ENCODE measurements around the gene ALPI. TPM values are rescaled to one million over a fixed set of nuclear protein-coding genes. Genes with fewer than 3 reads are reported as not detected.
"Not testable (repeated sequence)": the region's sequence is repeated elsewhere in the genome, so short reads cannot be mapped to it uniquely, and the experiment has no call there.

The ALPI gene
- not detected for total RNA-seq

DNA sequence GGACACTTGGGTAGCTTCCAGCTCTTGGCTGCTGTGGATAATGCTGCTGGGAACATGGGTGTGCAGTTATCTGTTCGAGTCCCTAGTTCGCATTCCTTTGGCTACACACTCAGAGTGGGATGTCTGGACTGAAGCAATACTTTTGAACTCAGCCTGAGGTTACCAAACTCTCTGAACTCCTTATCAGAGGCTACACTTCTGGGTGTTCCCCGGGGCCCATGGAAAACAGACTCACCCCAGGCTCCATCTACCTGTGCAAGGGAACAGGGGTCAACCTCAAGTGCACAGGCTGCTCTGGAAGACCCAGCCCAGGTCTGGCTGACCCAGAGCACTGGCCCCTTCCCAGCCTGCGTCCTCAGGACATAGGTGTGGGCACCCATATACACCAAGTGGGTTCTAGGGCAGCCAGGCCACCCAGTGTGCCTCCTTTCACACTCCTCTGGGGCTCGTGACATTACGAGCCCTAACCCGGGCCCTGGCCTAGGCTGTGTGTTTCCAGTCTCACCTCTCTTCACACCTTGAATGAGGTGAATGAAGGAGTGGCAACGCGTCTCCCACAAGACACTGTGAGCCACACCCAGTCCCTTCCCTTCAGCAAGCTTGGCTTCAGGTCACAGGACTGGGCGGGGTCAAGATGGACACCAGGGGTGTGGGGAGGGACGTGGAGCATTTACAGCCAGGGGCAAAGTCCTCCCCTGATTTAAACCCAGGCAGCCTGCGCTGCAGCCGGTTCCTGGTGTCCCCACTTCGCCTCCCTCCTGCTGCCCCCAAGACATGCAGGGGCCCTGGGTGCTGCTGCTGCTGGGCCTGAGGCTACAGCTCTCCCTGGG lies at the start of gene ALPI:
Gene ALPI, plus strand, starts transcription at position 728 of the 830 bp plus-strand sequence. Its CDS starts 47 bp downstream, at position 775.
- FAIRE-seq (no peak), DNase-seq (ENCODE audit: low spot score in 2 of 2) (no peak)

GRCh38 chr2:232406556-232407310 lies 49.2 kb upstream of the ALPI start, which contains the start of gene ALPG:
Gene ALPG, plus strand, starts transcription at chr2:232406844. Its CDS starts 51 bp downstream, at chr2:232406895.
- DNase-seq (ENCODE audit: low spot score in 2 of 2) = no peak

DNA sequence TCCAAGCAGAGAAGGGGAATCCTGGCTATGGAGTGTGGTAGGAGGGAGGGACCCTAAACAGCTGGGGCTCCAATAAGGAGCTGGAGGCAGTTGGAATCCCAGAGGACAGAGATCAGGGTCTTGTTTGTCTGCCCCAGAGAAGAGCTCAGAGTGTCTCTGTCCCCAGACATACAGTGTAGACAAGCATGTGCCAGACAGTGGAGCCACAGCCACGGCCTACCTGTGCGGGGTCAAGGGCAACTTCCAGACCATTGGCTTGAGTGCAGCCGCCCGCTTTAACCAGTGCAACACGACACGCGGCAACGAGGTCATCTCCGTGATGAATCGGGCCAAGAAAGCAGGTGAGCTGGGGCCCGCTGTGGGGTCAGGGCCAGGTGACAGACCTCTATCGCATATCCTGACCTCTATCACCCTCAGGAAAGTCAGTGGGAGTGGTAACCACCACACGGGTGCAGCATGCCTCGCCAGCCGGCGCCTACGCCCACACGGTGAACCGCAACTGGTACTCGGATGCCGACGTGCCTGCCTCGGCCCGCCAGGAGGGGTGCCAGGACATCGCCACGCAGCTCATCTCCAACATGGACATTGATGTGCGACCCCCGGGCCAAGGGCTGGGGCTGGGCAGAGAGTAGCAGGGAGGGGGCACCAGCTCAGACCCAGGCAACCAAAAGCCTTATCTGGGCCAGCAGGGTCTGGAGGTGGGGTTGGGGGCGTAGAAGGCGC lies 48.4 kb upstream of the ALPI start:
- DNase-seq (ENCODE audit: low spot score in 2 of 2) = not testable (repeated sequence)

More at GRCh38 chr2:232406556-232407310, 49.2 kb upstream of the ALPI start, which contains the start of gene ALPG:
- FAIRE-seq = no peak

DNA sequence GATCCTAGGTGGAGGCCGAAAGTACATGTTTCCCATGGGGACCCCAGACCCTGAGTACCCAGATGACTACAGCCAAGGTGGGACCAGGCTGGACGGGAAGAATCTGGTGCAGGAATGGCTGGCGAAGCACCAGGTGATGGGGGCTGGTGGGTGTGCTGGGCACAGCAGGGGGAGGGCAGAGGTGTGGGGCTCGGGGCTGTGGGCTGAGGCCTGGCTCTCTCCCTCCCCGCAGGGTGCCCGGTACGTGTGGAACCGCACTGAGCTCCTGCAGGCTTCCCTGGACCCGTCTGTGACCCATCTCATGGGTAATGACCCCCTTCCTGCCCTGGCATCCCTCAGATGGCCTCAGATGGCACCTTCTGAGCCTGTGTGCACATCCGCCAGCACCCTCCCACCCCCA lies 47.7 kb upstream of the ALPI start:
- FAIRE-seq; DNase-seq (ENCODE audit: low spot score in 2 of 2): not testable (repeated sequence)

More for the DNA sequence above, 48.4 kb upstream of the ALPI start:
- not testable (repeated sequence) for FAIRE-seq

DNA sequence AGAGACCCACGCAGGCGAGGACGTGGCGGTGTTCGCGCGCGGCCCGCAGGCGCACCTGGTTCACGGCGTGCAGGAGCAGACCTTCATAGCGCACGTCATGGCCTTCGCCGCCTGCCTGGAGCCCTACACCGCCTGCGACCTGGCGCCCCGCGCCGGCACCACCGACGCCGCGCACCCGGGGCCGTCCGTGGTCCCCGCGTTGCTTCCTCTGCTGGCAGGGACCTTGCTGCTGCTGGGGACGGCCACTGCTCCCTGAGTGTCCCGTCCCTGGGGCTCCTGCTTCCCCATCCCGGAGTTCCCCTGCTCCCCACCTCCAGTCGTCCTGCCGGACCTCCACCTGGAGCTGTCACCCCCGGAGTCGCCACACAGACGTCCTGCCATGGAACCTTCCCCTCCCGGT lies 46.3 kb upstream of the ALPI start:
- FAIRE-seq; DNase-seq (ENCODE audit: low spot score in 2 of 2): not testable (repeated sequence)

- FAIRE-seq = no peak
- no peak for DNase-seq (ENCODE audit: low spot score in 2 of 2)
Measured at GRCh38 chr2:232410238-232410900, 45.6 kb upstream of the ALPI start.

DNA sequence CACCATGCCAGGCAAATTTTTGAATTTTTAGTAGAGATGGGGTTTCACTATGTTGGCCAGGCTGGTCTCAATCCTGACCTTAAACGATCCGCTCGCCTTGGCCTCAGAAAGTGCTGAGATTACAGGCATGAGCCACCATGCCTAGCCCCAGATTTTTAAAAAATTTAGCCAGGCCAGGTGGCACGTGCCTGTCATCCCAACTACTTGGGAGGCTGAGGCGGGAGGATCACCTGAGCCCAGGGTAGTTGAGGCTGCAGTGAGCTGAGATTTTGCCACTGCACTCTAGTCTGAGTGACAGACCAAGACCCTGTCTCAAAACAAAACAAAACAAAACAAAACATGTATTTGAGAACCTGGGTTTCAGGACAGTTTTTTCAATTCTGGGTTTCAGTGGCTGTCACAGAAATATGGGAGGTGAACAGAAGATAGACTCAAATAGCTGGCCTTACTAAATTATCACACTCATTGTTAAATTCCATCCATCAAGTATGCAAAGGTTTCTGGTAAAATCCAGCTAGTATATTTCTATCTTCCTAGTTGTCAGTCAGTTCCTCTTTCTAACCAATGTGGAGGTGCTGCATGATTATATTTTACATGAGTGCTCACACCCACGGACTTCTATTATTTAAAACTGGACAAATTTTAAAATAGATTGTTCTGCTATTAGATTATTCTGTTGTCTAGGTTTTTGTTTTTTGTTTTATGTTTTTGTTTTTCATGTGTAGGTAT lies 43.9 kb upstream of the ALPI start:
- no peak for FAIRE-seq
- DNase-seq (ENCODE audit: low spot score in 2 of 2) = no peak

- FAIRE-seq = no peak
Measured at GRCh38 chr2:232412986-232413385, 43.0 kb upstream of the ALPI start.

GRCh38 chr2:232415138-232415690 lies 40.7 kb upstream of the ALPI start:
- FAIRE-seq = no peak
- no peak for DNase-seq (ENCODE audit: low spot score in 2 of 2)

More at GRCh38 chr2:232412986-232413385, 43.0 kb upstream of the ALPI start:
- DNase-seq (ENCODE audit: low spot score in 2 of 2) = no peak

GRCh38 chr2:232415736-232416520 lies 40.0 kb upstream of the ALPI start:
- FAIRE-seq (no peak), DNase-seq (ENCODE audit: low spot score in 2 of 2) (no peak)

DNA sequence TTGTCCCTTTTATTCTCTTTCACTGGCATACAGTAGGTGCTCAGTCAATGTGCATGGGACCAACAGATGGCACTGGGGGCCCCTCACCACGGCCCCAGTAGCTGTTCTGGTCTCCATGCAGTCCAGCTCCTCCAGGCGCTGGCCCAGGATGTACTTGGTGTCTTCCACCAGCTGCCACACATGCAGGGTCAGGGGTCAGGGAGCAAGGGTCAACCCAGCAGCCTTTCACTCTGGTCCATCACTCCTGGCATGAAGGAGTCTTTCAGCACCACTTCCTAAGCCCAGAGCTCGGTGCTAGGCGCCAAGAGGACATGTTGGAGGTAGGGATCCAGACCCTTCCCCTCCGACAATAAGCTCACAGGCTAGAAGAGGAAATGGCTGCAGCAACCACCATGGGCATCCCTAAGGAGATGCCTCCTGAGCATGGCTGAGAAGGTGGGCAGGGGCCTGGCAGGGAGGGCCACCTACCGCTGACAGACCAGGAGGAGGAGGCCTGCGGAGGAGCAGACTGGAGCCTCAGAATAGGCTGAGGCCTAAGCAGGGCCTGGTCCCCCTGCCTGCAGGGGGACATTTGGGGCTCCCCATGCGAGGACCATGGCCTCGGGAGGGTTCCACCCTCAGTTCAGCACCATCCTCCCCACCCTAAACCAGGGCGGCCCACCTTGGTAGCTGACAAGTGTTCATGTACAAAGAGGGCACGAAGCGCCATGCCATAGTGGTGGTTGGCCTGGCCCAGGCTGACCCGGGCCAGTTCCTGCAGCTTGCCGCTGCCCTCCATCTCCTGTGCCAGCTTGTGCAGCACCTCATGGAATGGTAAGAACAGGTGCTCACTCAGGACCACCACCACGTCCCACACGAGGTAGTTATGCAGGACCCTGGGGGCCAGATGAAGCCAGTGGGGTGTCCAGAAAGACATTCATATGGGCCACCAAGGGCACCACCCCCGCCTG lies 39.2 kb upstream of the ALPI start:
- FAIRE-seq (no peak), DNase-seq (ENCODE audit: low spot score in 2 of 2) (no peak)

DNA sequence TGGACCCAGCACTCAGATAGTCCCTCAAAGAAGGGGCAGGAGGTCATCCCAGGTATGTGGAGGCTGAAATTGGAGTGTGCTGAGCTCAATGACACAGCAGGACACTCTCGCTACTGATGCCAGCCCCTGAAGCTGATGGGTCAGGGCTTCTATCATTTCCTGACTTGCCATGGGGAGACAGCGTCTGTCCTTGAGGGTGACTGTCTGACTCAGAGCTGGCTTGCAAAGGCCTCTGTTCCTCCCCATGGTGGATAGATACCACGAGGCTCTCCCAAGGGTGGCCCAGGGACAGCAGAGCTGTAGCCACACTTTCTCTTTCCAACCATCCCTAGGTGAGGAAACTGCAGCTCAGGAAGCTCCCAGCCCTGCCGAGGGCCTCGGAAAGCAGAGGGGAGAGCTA lies 38.5 kb upstream of the ALPI start:
- no peak for DNase-seq (ENCODE audit: low spot score in 2 of 2)
- FAIRE-seq = no peak

GRCh38 chr2:232418056-232418455 lies 37.9 kb upstream of the ALPI start:
- FAIRE-seq (no peak), DNase-seq (ENCODE audit: low spot score in 2 of 2) (no peak)

DNA sequence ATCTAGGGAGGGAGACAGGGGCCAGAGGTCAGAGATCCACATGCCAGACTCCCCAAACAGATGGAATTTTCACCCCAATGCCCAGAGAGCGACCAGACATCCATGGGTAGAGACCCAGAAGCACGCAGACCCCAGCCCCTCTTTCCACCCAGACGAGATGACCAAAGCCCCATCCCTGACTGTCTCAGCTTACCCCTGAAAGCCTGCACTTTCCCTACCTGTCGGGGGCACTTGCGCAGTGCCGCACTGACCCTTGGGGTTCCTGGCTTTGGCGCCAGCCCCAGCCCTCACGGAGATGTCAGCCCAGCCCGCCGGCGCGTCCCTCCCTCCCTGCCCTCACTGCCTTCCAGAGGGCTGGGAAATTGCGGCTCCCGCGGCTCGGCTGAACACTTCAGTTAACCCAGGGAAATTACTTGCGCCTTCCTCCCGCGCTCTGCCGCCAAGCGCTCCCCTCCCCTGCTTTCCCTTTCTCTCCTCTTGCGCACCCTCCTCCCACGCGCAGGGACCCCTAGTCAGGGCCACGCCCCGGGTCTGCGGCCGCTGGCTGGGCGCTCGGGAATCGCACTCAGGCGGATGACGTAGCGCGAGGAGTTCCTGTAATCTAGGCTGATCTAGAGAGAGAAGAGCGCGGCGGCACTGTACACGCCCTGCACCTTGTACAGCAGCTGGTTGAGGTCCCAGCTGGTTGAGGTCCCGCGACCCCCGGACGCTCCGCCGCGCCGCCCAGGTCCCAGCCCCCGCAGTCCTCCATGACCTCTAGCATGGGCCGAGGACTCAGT lies 37.3 kb upstream of the ALPI start:
- FAIRE-seq (no peak), DNase-seq (ENCODE audit: low spot score in 2 of 2) (no peak)

GRCh38 chr2:232419245-232420072 lies 36.5 kb upstream of the ALPI start:
- DNase-seq (ENCODE audit: low spot score in 2 of 2) (no peak), FAIRE-seq (no peak)

DNA sequence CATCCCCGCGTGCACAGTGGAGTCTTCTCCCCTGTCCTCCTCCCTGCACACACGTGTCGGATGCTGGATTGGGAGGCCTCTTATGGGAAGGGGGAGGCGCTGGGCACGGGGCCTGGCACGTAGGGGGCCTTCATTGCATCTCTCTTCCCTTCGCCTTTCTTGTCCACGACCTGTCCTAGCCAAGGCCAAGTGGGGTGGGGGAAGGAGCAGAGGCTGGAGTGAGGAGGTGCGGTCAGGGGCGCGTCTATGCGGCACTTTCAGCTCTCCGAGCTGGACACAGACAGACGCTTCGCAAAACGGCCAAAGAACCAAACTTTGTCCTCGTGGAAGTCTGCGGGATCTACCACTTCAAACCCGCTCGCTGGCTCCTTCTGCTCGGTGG lies 35.9 kb upstream of the ALPI start:
- no peak for FAIRE-seq
- DNase-seq (ENCODE audit: low spot score in 2 of 2) = no peak
